Hypothalamus (tissue), 51 donors: ENCODE measurements around the gene MYZAP.

ENCODE experiments used
- DNase-seq, 51 donors: peaks; one replicate each; lab custom pipeline; 2025; lab: John Stamatoyannopoulos, UW

The MYZAP gene

DNA sequence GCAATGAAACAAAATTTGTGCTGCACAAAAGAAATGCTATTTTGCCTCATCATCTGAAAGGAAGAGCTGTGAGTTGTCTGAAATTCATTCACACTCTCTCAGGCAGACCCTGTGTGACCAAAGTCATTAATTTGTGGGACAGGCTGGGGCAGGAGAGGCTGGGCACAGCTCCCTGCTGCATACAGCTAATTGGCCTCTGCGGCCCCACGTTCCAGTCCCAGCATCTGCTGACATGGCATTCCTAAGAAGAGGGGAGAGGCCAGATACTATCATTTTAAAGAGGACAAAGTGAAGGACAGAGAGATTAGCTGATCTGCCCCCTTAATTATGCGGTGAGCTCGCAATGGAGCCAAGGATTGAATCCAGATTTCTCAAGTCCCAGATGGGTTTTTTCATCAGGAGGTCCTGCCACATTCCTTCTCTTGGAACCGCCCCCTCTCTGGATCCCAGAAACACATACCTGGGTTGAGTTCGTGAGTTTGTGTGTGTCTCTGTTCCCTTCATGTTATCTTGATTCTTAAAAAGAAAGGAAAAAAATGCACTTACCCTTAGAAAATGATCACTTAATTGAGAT lies 139.9 kb downstream of the MYZAP start:
- DNase-seq = no peak

DNA sequence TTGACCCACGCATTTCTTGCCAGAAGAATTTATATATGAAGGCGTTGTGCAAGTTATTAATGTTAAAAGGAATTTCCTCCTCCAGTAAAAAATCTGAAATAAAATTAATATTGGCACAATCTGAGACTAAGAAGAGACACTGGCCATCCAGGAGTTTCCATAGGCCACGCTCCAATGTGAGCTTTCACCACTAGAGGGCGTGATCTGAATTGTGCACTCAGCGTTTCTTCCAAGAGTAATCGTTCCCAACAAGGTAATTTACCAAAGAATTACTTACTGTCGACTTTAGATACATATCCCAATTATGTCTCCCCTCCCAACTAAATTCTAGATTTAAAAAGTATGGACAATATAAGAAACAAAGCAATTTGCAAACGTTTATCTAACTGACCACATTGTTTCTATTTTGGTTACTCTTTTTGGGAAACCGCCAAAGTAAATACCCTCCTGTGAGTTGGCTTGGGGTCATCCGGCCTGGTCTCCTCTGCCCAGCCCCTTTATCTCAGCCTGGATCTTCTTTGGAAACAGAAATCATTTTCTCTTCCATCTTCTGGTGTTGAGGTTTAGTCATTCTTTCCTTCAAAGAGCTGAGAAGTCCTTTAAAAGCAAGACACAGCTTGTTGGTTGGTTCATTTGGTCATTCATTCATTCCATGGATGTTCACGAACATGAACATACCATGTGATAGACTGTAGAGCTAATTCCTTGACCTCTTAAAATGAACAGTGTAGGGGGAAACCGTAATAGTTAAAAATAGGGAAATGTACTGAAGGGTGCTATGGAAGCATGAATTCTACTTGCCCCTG lies 141.0 kb downstream of the MYZAP start:
- DNase-seq = peak in 25 of 51 donors; percentile 9 to 67 (median 35)

- no peak for DNase-seq
Measured at GRCh38 chr15:57734860-57735259, 143.2 kb downstream of the MYZAP start.
